Measurements from ENCODE around the gene DOCK4.
A peak's percentile ranks its signal among the peaks of the same experiment; 100 is the strongest.
"Not testable (repeated sequence)": the region's sequence is repeated elsewhere in the genome, so short reads cannot be mapped to it uniquely, and the experiment has no call there.

The DOCK4 gene

GRCh38 chr7:112206238-112206990, at the start of gene DOCK4, which contains the start of gene ZNF277:
Gene DOCK4, minus strand, starts transcription at chr7:112206399. Its CDS starts 261 bp downstream, at chr7:112206138.
Gene ZNF277, plus strand, starts transcription at chr7:112206695. Its CDS starts 22 bp downstream, at chr7:112206717.
- H3K4me3 ChIP-seq (ENCODE audit: low read depth, low read length), result peak within 1 kb of the TSS; percentile 97
- peak; percentile 97 for DNase-seq (ENCODE audit: low read depth)

GRCh38 chr7:112255388-112255720, 49.2 kb upstream of the DOCK4 start:
- DNase-seq (ENCODE audit: low read depth), result no peak
- no peak overlapping the region for H3K4me3 ChIP-seq (ENCODE audit: low read depth, low read length)

GRCh38 chr7:112254709-112255387, 48.6 kb upstream of the DOCK4 start:
- no peak for DNase-seq (ENCODE audit: low read depth)

GRCh38 chr7:112254156-112254555, 48.0 kb upstream of the DOCK4 start:
- H3K4me3 ChIP-seq (ENCODE audit: low read depth, low read length), result no peak overlapping the region
- no peak for DNase-seq (ENCODE audit: low read depth)

More at GRCh38 chr7:112254709-112255387, 48.6 kb upstream of the DOCK4 start:
- no peak overlapping the region for H3K4me3 ChIP-seq (ENCODE audit: low read depth, low read length)

GRCh38 chr7:112252691-112253090, 46.5 kb upstream of the DOCK4 start:
- DNase-seq (ENCODE audit: low read depth), result no peak
- no peak overlapping the region for H3K4me3 ChIP-seq (ENCODE audit: low read depth, low read length)

- H3K4me3 ChIP-seq (ENCODE audit: low read depth, low read length), result no peak overlapping the region
- no peak for DNase-seq (ENCODE audit: low read depth)
Observed at GRCh38 chr7:112252141-112252540, 45.9 kb upstream of the DOCK4 start.

- H3K4me3 ChIP-seq (ENCODE audit: low read depth, low read length); DNase-seq (ENCODE audit: low read depth): not testable (repeated sequence)
Observed at GRCh38 chr7:112249967-112250366, 43.8 kb upstream of the DOCK4 start.

GRCh38 chr7:112248598-112248997, 42.4 kb upstream of the DOCK4 start:
- H3K4me3 ChIP-seq (ENCODE audit: low read depth, low read length), result no peak overlapping the region
- no peak for DNase-seq (ENCODE audit: low read depth)

GRCh38 chr7:112238852-112239610, 32.8 kb upstream of the DOCK4 start:
- H3K4me3 ChIP-seq (ENCODE audit: low read depth, low read length), result no peak overlapping the region
- no peak for DNase-seq (ENCODE audit: low read depth)

GRCh38 chr7:112238330-112238729, 32.1 kb upstream of the DOCK4 start:
- DNase-seq (ENCODE audit: low read depth), result no peak
- H3K4me3 ChIP-seq (ENCODE audit: low read depth, low read length), result no peak overlapping the region

GRCh38 chr7:112236597-112236996, 30.4 kb upstream of the DOCK4 start:
- no peak overlapping the region for H3K4me3 ChIP-seq (ENCODE audit: low read depth, low read length)
- no peak for DNase-seq (ENCODE audit: low read depth)

- H3K4me3 ChIP-seq (ENCODE audit: low read depth, low read length), result no peak overlapping the region
- no peak for DNase-seq (ENCODE audit: low read depth)
Observed at GRCh38 chr7:112234147-112234546, 27.9 kb upstream of the DOCK4 start.

- no peak for DNase-seq (ENCODE audit: low read depth)
- no peak overlapping the region for H3K4me3 ChIP-seq (ENCODE audit: low read depth, low read length)
Observed at GRCh38 chr7:112233048-112233697, 27.0 kb upstream of the DOCK4 start.

- DNase-seq (ENCODE audit: low read depth), result no peak
- no peak overlapping the region for H3K4me3 ChIP-seq (ENCODE audit: low read depth, low read length)
Observed at GRCh38 chr7:112232212-112232978, 26.2 kb upstream of the DOCK4 start.

GRCh38 chr7:112228632-112229031, 22.4 kb upstream of the DOCK4 start:
- DNase-seq (ENCODE audit: low read depth), result no peak
- no peak overlapping the region for H3K4me3 ChIP-seq (ENCODE audit: low read depth, low read length)

- no peak for DNase-seq (ENCODE audit: low read depth)
Observed at GRCh38 chr7:112226701-112227276, 20.6 kb upstream of the DOCK4 start.

GRCh38 chr7:112225006-112225405, 18.8 kb upstream of the DOCK4 start:
- DNase-seq (ENCODE audit: low read depth), result no peak
- H3K4me3 ChIP-seq (ENCODE audit: low read depth, low read length), result no peak overlapping the region

More at GRCh38 chr7:112226701-112227276, 20.6 kb upstream of the DOCK4 start:
- no peak overlapping the region for H3K4me3 ChIP-seq (ENCODE audit: low read depth, low read length)

GRCh38 chr7:112224186-112224585, 18.0 kb upstream of the DOCK4 start:
- DNase-seq (ENCODE audit: low read depth), result no peak
- no peak overlapping the region for H3K4me3 ChIP-seq (ENCODE audit: low read depth, low read length)

- no peak overlapping the region for H3K4me3 ChIP-seq (ENCODE audit: low read depth, low read length)
- no peak for DNase-seq (ENCODE audit: low read depth)
Observed at GRCh38 chr7:112223310-112223709, 17.1 kb upstream of the DOCK4 start.
